AG08395 (cell line): Measurements from ENCODE around the gene CHKB.
"Not testable (repeated sequence)": the region's sequence is repeated elsewhere in the genome, so short reads cannot be mapped to it uniquely, and the experiment has no call there.

Experiments used
- DNase-seq: peaks from one replicate; pipeline ENCODE4 v3.0.0; 2012; ENCODE audit warnings: mixed read lengths, low spot score

Gene CHKB, protein sequence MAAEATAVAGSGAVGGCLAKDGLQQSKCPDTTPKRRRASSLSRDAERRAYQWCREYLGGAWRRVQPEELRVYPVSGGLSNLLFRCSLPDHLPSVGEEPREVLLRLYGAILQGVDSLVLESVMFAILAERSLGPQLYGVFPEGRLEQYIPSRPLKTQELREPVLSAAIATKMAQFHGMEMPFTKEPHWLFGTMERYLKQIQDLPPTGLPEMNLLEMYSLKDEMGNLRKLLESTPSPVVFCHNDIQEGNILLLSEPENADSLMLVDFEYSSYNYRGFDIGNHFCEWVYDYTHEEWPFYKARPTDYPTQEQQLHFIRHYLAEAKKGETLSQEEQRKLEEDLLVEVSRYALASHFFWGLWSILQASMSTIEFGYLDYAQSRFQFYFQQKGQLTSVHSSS

DNA sequence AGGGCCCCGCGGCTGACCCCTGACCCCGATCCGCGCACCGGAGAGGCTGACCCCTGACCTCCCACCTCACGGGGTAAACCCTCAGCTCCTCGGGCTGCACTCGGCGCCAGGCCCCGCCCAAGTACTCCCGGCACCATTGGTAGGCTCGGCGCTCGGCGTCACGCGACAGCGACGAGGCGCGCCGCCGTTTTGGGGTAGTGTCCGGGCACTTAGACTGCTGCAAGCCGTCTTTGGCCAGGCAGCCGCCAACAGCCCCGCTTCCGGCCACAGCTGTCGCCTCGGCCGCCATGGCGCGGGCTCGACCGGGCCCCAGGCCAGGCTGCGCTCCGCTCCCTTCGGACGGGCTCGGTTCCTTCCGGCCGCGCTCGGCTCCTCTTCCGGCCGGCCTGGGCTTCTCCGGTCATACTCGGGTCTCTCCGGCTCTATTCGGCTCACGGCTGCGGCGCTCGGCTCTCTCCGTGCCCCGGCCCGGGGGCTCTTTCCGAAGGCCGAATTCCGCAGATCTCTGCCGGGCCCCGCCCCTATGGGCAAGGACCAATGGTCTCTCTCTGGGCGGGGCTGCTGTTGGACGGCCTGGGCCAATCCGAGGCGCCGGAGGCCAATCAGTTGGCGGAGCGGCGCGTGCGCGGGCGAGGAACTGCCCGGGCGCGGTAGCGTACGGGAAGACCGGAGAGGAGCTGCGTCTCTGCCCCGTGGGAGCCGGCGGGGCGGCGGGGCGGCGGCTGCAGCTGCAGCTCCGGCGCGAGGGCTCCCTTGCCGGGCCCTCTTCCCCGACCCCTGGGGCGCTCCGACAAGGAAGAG, at the start of gene CHKB:
Gene CHKB, minus strand, starts transcription at position 357 of the 801 bp plus-strand sequence. Its CDS starts 68 bp downstream, at position 289.
- peak; percentile 99 for DNase-seq

DNA sequence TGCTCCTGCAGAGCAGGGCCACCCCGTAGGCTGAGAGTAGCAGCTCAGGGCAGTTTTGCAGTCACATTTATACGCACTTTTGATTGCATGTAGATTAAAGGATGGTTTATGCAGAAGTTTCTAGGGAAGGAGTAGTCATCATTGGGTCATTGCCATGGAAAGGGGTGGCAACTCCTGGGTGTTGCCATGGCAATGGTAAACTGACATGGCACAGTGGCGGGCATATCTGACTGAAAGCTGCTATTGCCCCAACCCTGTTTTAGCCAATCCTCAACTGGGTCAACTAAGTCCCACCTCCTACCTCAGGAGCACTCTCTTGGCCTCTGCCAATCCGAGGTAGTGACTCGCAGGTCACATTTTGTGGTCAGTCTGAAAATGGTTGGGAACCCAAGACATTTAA, 47.7 kb upstream of the CHKB start:
- no peak for DNase-seq

GRCh38 chr22:50628543-50629134, 46.0 kb upstream of the CHKB start:
- no peak for DNase-seq

DNA sequence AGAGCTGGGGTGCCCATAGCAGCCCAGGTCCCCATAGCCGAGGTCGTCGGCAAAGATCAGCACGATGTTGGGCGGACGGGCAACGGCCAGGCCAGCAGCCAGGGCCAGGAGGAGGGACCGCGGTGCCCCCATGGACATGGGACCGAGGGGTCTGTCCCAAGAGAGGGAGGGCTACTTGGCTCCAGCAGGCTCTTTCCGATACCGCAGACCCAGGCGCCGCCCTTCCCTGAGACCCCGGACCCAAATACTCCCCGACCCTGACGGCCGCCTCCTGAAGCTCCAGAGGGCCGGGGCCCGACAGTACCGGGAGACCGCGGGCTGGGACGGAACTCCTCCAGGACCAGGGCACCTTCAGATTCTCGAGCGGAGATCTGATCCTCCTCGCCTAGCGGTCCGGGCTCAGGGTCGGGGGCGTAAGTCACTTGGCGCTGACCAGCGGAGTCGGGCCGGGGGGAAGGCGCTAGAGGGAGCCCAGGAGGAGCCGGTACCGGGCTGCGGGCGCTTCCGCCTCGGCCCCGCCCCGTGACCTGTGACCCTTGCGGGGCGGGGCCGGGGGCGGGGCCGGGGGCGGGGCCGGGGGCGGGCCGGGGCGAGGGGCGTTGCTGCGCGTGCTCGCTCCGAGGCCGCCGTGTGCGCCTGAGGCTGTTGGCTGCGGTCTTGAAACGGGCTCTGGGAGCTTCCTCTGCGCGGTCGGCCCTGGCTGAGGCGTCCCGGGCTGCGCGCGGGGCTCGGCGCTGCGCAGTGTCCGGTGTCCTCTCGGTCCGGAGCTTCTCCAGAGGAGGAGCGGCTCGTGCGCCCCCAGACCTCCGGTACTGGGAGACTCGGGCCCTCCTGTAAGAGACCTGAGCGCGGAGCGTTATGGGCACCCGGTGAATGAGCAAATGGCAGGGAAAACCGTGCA, 45.2 kb upstream of the CHKB start, which contains the start of gene ARSA:
Gene ARSA, minus strand, starts transcription at position 511 of the 901 bp plus-strand sequence. Its CDS starts 373 bp downstream, at position 138.
- DNase-seq: peak; percentile 94

DNA sequence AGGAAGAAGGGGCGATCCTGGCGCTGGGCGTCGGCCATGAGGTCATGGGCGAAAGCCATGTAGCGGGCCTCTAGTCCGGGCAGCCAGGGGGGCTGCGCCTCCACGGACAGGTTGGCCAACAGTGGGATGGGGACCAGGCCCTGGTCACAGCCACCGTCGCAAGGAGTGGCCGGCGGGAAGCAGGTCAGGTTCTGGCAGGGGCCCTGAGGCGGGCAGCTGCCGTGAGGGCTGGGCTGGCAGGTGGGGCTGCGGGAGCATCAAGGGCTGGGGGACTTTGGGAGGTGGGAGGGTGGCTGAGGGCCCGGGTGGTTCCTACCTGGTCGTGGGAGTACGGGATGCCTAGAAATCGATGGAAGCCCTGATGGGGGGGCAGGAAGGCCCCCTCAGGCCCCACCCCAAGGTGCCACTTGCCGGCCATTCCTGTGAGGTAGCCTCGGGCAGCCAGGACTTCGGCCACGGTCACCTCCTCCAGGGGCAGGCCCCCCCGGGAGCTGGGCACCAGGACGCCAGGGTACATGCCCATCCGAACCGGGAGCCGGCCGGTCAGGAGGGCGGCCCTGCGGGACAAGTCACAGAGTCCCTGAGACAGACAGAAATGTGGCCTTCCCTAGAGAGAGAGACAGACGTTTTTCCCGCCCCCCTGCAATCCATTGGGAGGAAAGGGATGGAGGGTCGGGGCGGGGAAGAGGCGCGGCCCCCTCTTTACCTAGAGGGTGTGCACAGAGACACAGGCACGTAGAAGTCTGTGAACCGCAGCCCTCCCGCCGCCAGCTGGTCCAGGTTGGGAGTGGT, 44.4 kb upstream of the CHKB start:
- no peak for DNase-seq

DNA sequence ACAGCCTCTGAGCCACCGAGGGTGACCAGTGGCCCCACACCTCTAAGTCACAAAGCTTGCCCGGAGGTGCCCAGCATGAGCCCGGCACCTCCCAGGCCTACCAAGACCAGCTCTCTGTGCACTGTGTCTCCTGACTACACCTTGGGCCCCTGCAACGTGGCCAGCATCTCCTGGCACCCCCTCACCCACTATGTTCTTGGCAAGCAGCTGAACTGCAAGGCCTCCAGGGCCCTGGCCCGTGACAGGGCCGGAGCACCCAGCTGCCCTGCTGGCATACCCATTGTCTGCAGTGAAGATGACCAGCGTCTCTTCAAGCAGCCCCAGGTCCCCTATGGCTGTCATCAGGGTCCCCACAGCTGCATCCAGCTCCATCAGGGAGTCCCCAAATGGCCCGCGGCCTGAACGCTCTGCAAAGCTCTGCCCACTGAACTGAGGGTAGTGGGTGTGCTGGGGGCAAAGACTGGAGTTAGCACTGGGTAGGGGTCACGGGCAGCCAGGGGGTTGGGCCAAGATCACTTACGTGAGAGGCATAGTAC, 43.7 kb upstream of the CHKB start:
- no peak for DNase-seq

- no peak for DNase-seq
These were observed 43.1 kb upstream of the CHKB start for GRCh38 chr22:50625568-50626313.

DNA sequence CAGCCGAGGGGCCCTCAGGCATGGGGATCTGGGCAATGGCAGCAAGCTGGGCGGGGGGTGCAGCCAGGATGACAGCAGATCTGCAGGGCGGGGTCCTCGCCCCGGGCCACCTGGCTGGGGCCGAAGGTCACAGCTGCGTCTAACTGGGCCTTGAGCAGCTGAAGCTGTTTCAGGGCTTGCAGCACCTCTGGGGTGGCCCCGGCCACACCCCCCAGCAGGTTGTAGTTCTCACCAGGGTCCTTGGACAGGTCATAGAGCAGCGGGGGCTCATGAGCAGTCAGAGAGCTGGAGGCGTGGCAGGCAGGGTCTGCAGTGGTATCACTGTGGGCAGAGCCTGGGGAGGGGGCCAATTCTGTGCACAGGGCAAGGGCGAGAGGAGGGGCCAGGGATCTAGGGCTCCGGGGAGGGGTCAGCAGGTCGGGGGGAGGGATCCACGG, 42.5 kb upstream of the CHKB start:
- DNase-seq: no peak

GRCh38 chr22:50624347-50625130, 41.9 kb upstream of the CHKB start:
- DNase-seq: no peak

DNA sequence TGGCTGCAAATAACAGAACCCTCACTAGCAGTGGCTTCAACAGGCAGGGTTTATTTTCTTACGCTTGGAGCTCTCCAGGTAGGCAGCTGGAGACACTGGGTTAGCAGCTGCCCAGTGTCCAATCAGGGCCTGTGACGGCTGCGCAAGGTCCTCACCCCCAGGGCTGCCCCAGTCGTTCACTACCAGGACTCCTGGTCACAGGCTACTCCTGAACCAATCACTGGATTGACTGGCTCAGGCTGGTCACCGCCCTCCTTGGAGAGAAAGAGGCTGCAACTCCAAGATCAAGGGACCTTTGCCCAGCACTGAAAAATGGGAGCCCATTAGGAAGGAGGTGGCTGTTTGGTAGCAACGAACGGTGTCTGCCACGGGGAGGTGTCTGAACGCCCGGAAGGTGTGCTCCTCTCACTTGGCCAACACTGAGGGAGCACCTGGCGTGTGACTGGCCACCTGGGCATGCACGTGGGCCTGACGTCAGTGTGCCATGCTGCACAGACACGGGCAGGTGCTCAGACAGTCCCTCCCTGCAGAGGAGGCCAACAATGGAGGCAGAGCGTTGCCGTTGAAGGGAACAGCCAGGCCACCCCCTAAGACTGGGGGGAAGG, 40.2 kb upstream of the CHKB start:
- DNase-seq: no peak

- DNase-seq: no peak
These were observed 39.5 kb upstream of the CHKB start for GRCh38 chr22:50621948-50622722.

DNA sequence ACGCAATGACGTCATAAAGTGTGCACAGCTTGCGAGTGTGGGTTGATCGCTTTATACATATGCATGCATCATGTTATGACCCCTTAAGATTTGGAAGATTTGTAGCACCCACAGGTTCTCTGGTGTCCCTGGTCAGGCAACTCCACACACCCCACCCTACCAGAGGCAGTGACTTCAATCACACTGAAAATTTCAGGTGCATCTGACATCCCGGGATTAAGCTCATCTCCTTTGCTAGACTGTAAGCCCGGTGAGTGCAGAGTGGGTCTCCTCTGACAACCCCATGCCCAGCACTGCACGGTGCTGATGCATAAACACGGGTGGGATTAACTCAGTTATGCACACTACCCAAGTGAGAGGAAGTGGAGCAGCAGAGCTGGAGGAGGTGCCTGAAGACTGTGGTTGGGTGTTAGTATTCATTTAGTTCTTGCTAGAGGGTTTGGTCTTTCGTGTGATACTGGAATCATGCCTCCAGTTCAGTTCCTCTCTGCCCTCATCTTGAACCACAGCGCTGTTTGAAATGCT, 38.8 kb upstream of the CHKB start:
- DNase-seq: no peak

DNA sequence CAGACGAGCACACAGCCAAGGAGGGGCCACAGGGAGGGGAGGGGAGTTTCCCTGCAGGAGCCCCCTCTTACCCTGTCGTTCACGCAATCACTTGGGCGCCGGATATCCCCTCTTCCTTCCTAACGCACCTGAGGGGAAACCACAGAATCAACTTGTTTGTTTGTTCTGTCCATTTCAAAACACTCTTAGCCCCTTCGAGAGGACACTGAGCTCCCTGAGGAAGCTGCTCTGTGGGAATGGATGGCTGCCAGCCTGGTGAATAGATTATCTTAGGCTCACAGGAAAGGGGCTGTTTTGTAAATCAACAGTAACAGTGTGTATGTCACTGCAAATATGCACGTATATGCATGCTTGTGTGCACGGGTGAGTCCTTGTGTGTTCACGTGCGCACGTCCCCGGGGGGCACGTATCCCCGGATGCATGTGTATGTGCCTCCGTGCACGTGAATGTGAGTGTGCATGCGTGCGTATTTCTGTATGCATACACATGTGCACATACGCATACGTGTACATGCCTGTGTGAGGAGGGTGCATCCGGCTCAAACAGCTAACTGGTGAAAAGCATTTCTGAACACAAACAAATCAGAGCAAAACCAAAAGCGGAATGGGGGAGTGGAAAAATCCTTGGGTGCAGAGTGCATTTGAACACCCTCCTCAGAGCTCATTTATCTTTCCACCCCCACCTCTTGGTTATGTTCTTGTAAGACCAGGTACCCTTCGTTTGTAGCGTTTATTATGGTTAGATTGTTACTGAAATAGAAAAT, 38.1 kb upstream of the CHKB start:
- no peak for DNase-seq

- not testable (repeated sequence) for DNase-seq
These were observed 31.6 kb upstream of the CHKB start for GRCh38 chr22:50614296-50614695.

- DNase-seq: no peak
These were observed 30.8 kb upstream of the CHKB start for GRCh38 chr22:50613291-50613981.
